AG08395 (cell line): ENCODE results near the gene TRPM8.

Experiments used
- DNase-seq: peaks from one replicate; pipeline ENCODE4 v3.0.0; 2012; ENCODE audit warnings: mixed read lengths, low spot score

Gene TRPM8

DNA sequence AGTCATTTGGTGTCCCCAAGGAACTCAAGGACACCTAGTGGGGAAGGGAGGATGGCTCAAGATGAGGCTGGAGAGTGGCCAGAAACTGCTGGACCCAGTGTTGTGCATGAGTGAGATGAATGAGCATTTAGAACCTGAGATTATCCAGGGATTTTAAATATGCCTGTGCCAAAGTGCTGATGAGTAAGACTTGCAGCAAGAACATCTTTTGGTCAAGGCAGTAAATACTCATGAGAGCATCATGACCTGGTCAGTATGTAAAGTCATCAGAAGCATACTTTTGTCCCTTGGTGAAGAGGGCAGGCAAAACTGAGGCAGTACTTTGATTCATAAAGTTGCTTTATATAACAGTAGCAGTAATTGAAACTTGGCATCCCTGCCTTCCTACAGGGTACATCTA lies 130.2 kb downstream of the TRPM8 start:
- no peak for DNase-seq

DNA sequence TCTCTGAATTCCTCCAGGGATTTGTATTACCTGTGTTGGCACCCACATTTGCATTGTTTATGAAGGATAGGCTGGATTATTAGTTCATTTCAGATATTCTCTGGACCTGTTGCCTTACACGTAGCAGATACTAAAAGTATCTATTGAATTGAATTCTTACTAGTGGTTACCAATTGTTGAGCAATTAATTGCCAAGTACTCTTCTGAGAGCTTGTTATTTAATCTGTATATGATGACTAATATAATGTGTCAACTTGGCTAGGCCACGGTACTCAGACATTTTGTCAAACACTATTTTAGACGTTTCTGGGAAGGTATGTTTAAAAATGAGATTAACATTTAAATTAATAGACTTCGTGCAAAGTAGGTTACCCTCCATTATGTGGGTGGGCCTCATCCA lies 130.9 kb downstream of the TRPM8 start:
- DNase-seq: no peak

DNA sequence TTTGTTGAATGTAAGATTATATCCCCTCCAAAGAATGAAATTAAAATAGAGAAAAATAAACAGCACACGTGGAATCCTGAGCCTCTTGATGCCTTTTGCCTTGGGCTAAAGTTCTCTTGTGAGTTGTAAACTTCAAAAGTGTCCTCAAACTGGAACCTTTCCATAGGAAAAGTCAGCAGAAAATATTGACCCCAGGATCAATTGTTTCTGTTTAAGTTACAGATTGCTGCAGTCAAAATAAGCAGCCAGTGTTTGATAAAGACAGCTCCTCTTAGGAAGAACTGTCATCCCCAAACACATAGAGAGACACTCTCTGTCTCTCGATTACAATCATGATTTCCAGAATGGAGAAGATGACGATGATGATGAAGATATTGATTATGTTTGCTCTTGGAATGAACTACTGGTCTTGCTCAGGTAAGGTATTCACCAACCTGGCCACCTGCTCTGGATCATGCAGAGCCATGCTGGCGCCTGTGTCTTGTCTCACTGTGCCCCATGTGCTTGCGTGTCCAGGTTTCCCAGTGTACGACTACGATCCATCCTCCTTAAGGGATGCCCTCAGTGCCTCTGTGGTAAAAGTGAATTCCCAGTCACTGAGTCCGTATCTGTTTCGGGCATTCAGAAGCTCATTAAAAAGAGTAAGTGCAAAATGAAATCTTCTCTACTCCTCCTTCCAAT lies 133.4 kb downstream of the TRPM8 start, which contains the start of gene SPP2:
Gene SPP2 (plus strand): TSS at position 248 of the 681 bp plus-strand sequence. CDS start 85 bp downstream, at position 333.
- DNase-seq: no peak

DNA sequence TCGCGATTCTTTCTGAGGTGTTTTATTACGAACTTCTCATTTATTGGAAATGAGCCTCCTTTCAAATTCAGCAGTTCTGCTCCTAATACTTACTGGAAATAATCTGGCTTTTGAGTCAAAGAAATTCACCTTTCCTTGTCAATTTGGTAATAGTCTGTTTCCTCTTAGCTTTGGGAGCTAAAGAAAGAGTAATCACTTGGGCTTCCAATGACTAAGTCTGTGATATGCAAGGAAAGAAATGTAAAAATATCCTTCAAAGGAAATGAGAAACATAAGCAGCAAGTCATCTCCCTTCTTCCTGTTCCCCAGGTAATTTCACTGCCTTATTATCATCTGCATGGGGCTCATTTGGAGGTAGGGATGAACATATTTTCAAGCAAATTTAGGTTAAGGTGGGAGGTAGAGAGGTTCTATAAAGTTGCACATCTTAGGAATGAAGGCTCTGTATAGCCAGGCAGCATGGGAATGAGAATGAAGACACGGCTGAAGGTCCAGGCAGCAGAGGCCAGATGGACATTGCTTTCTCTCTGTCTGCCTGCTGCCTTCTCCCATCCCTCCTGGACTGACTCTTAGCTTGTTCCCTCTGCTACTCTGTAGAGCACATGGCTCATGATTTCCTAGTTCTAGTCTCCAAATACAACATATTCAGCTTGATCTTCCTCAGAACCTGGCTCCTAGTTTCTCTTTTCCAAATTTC lies 134.3 kb downstream of the TRPM8 start:
- DNase-seq: no peak

DNA sequence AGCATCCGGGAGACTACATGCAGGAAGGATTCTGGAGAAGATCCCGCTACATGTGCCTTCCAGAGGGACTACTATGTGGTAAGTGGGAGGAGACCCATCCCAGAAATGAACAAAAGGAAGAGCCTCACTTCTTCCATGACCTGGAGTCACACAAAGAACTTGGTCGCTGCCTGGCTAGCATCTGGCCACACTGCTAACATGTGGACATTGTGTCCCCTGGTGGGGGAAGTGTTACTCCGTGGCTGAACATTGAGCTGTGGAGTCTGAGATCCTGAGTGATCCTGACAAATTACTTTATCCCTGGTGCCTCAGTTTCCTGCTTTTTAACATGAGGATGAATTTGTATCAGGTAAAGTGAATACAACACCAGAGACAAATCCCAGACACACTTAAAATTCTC lies 141.7 kb downstream of the TRPM8 start:
- no peak for DNase-seq

DNA sequence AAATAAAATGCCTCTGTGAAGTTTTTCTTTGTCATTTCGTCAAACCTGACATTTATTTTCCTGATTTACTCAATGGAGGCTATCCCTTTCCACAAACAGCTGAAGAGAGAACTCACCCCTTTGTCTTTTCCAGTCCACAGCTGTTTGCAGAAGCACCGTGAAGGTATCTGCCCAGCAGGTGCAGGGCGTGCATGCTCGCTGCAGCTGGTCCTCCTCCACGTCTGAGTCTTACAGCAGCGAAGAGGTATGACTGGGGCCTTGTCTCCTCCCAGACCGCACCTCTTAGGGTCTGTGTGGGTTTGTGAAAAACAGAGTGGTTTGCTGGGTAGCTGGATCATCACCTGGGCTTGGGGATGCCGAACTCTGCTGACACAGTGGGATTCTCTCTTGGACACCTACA lies 143.1 kb downstream of the TRPM8 start:
- no peak for DNase-seq

DNA sequence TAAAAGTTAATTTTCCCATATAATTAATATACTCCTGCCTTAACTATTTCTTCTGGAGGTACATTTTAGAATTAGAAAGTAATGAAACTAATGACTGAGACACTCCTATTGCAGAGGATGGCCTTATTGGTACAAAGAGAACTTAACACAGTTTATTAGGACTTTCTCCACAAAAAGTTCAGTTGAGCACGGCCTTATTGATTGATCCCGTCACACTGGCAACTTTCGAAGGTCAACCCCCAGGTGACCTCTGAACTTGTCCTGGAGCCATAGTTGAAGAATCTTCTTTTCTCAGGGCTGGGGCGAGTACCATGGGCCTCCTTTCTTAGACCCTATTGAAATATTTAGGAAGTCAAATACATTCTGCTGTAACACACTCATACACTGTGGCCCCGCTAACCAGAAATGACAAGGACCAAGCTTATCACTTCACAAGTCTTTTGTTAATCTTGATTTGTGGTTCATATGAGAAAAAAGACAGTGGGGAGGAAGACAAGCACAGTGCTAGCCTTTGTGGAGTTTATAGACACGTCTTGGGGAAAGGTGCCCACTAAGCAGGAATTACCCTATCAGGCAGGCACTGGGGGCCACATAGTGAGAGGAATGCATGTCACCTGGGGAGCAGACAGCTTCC lies 144.6 kb downstream of the TRPM8 start:
- DNase-seq: no peak

DNA sequence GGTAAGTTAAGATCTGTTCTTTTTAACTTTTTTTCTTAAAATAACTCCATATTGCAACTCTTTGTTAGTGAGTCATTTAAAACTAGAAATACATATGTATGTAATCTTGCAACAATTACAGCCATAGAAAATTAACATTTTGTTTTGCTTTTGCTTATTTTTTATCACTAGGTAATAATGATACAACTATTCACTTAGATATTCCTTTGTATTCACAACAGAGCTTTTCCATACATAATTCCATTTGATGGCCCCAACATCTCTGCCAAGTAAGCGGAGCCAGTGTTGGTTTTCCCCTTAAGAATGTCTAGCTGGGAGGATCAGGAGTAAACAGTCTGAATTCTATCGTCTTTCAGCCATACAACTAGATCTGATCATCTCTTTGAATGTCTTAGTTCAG lies 149.4 kb downstream of the TRPM8 start:
- DNase-seq: no peak
